ENCODE data around the gene CAGE1.

Gene CAGE1

GRCh38 chr6:7304821-7305220, 84.7 kb downstream of the CAGE1 start:
- no peak for DNase-seq

DNA sequence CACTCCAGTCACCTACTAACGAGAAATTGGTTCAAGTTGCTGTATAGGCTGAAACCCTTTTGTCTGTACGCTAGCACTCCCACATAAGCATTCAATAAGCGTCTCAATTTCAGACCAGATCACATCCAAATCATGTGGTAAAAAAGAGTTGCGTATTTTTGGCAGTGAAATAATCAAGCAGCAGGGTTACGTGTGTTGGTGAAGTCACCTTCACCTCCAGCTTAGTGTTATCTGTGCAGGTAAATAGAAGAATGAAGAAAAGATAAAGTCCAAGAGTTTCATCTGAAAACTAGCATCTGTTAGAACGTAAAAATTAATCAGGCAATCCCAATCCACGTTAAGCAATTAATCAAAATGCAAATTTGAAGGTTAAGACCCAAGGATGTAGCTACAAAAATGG, 87.8 kb downstream of the CAGE1 start:
- no peak for DNase-seq

- DNase-seq, result no peak
Measured at GRCh38 chr6:7300926-7301325, 88.6 kb downstream of the CAGE1 start.

DNA sequence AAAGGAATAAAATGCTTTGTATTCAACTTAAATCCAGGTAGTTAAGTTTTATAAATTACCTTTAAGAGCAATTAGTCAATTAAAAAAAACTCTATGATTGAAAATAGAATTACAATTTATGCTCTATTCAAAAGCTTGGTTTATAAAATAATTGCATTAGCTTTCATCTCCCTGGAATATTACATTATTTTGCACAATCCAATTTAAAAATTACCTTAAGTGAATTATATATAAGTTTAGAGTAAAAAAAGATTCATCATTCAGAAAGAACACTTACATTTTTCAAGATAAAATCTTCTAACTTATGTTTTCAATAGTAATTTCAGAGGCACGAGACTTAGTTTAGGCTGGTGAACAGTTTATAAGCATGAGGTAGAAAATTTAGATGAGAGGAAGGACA, 91.4 kb downstream of the CAGE1 start:
- DNase-seq, result no peak

GRCh38 chr6:7296602-7297001, 92.9 kb downstream of the CAGE1 start:
- no peak for DNase-seq

DNA sequence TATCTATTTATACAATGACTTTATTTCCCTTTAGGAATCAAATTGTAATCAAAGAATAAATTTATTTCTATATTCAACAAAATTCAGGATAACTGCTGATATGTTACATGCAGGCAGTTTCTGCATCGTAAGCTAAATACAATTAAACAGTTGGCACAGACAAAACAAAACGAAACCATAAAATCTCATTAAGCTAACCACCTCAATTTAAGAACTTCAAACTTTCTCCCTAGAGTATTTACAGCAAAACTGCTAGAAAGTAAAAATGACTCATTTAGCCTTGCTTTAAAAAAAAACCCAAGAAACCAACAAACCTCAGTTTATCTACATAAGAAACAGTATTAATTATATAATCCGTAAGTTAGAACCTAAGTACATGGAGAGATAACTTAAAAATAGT, 93.6 kb downstream of the CAGE1 start:
- no peak for DNase-seq

DNA sequence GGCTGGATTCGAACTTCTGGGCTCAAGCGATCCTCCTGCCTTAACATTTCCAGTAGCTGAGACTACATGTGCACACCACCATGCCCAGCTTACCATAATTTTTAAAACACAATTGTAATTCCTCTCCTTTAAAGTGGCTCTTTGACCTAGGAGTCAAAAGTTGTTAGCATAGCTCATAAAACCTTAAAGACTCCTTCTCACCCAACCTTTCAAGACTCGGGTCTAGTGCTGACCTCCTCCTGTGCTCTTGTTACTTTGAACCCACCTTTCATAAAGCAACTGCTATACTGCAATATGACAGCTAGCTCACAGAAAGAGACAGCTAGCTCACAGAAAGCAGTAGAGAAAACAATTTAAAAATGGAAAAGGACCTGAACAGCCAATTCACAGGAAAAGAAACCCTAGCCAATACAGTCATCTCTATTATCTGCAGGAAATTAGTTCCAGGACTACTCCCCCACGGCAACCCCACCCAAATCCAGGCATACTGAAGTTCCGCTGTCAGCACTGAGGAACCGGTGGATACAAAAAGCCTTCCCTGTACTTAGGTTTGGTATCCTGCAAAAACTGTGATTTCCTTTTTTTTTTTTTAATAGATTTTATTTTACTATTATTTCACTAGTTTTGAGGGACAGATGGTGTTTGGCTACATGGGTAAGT, 96.8 kb downstream of the CAGE1 start:
- DNase-seq, result no peak

- DNase-seq, result no peak
Measured at GRCh38 chr6:7290079-7290478, 99.5 kb downstream of the CAGE1 start.

GRCh38 chr6:7285416-7285815, 104.1 kb downstream of the CAGE1 start:
- no peak for DNase-seq

DNA sequence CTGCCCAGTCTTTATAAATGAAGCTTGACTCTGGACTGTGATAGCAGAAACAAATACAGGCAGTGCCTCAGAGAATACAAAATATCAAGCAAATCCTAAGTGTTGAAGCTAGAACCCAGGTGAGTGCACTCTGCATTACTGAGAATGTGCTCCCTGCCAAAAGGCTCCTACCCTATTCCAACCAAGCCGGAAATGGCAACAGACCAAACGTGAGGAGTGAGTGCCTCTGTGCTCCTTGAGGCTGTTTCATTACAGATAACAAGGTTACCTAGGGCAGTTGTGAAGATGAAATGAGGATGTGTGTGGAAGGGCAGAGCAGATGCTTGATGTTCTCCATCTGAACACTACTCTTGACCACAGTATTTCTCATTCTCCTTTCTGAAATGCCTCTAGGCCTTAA, 105.9 kb downstream of the CAGE1 start:
- no peak for DNase-seq

DNA sequence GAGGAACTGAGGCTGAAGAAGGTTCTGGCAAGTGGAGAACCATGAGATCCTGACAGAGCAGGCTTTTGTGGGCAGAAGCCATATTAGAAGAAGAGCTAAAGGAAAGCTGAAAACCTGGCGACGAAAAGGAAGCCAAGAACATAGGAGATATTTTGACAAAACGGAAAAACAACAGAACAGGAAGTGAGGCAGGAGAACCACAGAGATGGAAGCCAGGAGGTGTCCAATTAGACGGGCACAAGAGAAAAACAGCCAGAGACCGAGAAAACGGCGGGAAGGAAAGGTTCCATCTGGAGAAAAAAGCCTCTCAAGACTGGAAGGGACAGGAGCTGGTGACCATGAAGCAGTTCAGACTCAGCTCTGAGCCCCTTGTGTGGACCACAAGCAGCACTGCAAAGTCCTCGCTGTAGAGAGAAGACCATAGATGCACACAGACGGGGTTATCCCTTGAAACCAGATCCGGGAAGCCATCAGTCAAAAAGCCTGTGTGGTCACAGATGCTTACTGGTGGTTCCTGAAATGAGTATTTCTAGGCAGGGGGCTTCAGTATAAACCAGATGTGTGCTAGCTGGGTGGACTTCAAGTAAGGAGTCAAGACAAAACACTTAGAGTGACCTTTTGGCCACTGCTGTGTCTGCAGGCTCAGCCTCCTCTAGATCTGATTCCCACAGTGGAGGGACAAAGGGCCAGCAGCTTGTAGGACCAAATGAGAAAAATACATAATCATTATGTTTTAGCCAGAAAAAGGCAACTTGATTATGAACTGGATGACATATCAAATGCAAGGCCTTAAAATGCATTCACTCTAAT, 107.2 kb downstream of the CAGE1 start:
- no peak for DNase-seq

All from SHP77 treated with DMSO at 0.1 percent for 48 hours (cell line).